Transverse colon (tissue), 4 donors: Measurements from ENCODE around the gene UACA. TPM values are rescaled to one million over a fixed set of nuclear protein-coding genes. Genes with fewer than 3 reads are reported as not detected.

ENCODE experiments used
- DNase-seq: peaks from one replicate; pipeline ENCODE4 v3.0.0-alpha.2; 2019
- H3K27ac ChIP-seq, 4 donors: fragments of 200-600 bp; sonication (generic); 2 replicates each; pipeline ENCODE4 v1.5.1; 2016 to 2018; ENCODE audit warnings: inconsistent platforms in 4 of 4
- H3K27me3 ChIP-seq: fragments of 200-600 bp; sonication (generic); 2 replicates; pipeline ENCODE4 v1.5.1; 2017; ENCODE audit warnings: inconsistent platforms
- H3K36me3 ChIP-seq, 4 donors: fragments of 200-600 bp; sonication (generic); 2 replicates each; pipeline ENCODE4 v1.5.1; 2017 to 2019; ENCODE audit warnings: inconsistent platforms in 4 of 4
- H3K4me1 ChIP-seq, 4 donors: fragments of 200-600 bp; sonication (generic); 2 replicates each; pipeline ENCODE4 v1.5.1; 2017 to 2020; ENCODE audit warnings: inconsistent platforms in 4 of 4
- H3K4me3 ChIP-seq, 4 donors: fragments of 200-600 bp; sonication (generic); 1 replicate in 1 of 4; 2 replicates in 3 of 4; pipeline versions ENCODE4 v1.5.1 to v1.6.1; 2017 to 2019; ENCODE audit warnings: inconsistent platforms in 4 of 4
- H3K9me3 ChIP-seq, 2 donors: fragments of 200-600 bp; sonication (generic); 2 replicates each; pipeline ENCODE4 v1.5.1; 2017 to 2019; ENCODE audit warnings: inconsistent platforms in 2 of 2
- EP300 ChIP-seq: sonication (generic); formaldehyde crosslinking; IDR thresholded peaks from one replicate; pipeline ENCODE4 v1.6.1; 2017; ENCODE audit warnings: antibody characterized with exemption, low read depth
- POLR2A ChIP-seq: fragments of 450-650 bp; IDR thresholded peaks from one replicate; pipeline ENCODE4 v1.6.1; 2016; ENCODE audit warnings: antibody characterized with exemption, mild to moderate bottlenecking, moderate library complexity
- POLR2AphosphoS5 ChIP-seq, 3 donors: sonication (generic); formaldehyde crosslinking; IDR thresholded peaks; one replicate each; pipeline ENCODE4 v1.6.1; 2016; ENCODE audit warnings: antibody characterized with exemption in 3 of 3
- WGBS, 2 donors: methylation state at CpG; one replicate each; pipeline ENCODE4 v1.1.5; 2018; ENCODE audit warnings: low coverage in 1 of 2; 5-methylcytosine and 5-hydroxymethylcytosine counted together
- in situ Hi-C, 4 donors: fragments of 200-750 bp; cut with MboI; loops; one replicate each; pipeline versions ENCODE4 v1.15.0 to v1.15.1; 2017; ENCODE audit warnings: low sequenced_read_pairs in 3 of 4, low pct_ligation_motif_present in 1 of 4, low pct_unique_long_range_greater_than_20kb in 1 of 4
- intact Hi-C: fragments of 100-400 bp; cut with DNase I; formaldehyde crosslinking; loops from one replicate; pipeline ENCODE4 v1.15.1; 2023; ENCODE audit warnings: low total_unique reads
- total RNA-seq, 4 donors: library from RNA; depleted of rRNA; stranded (reverse); fragments of >200 nt; gene quantifications; one replicate each; pipeline ENCODE4 v1.1.0, GENCODE V29; 2016
- TF ChIP-seq, protein P1 (sequence below), 5 experiments: fragments of 200-600 bp in 3 of 5; fragments of 450-650 bp in 2 of 5; sonication (generic) in 3 of 5; IDR thresholded peaks; 1 replicate in 2 of 5; 2 replicates in 3 of 5; pipeline ENCODE4 v1.5.1; 2016 to 2017; ENCODE audit warnings: antibody characterized with exemption in 5 of 5, inconsistent platforms in 3 of 5, mild to moderate bottlenecking in 2 of 5, moderate library complexity in 1 of 5

UACA gene
- total RNA-seq, 4 donors from 2014 or later, result 19.5 to 90.5 (median 40.8) TPM

DNA sequence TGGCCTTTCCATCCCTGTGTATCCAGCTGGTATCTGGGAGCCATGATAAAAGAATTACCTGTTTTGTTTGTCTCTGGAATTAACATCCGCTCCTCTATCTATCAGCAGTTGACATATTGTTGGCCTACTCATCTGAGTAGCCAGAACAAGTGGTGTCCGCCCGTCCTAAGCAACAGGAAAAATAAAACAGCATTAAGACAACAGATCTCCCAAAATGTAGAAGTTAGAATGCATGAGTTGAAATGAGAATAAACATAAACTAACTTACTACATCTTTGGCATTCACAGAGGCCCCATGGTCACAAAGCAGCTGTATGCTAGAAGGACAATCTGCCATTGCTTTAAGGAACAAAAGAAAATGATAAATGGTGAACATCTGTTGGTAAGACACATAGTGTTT lies 75.9 kb downstream of the UACA start:
- 87 to 95% methylated on average over 3 of the region's 3 CpGs for WGBS, 2 donors
- H3K4me1 ChIP-seq, result no peaks in the 10 kb centered on the region
- no peak overlapping the region for H3K4me3 ChIP-seq
- in situ Hi-C loops, result loop anchor here in 1 of 4 donors (10.0 kb wide), 1 partner anchor 127 kb away; no protein-coding TSS in a partner anchor
- H3K27ac ChIP-seq, result no peak overlapping the region
- H3K9me3 ChIP-seq, result no peaks in the 10 kb centered on the region
- H3K27me3 ChIP-seq, result no peaks in the 10 kb centered on the region
- peaks cover 0 to 16% (median 0%) of the 10 kb centered on the region in 4 donors for H3K36me3 ChIP-seq
- TF ChIP-seq POLR2A (no peak), POLR2AphosphoS5 (IDR thresholded peaks at IDR 0.05) (no peak), EP300 (no peak)
- TF ChIP-seq, protein P1, sequence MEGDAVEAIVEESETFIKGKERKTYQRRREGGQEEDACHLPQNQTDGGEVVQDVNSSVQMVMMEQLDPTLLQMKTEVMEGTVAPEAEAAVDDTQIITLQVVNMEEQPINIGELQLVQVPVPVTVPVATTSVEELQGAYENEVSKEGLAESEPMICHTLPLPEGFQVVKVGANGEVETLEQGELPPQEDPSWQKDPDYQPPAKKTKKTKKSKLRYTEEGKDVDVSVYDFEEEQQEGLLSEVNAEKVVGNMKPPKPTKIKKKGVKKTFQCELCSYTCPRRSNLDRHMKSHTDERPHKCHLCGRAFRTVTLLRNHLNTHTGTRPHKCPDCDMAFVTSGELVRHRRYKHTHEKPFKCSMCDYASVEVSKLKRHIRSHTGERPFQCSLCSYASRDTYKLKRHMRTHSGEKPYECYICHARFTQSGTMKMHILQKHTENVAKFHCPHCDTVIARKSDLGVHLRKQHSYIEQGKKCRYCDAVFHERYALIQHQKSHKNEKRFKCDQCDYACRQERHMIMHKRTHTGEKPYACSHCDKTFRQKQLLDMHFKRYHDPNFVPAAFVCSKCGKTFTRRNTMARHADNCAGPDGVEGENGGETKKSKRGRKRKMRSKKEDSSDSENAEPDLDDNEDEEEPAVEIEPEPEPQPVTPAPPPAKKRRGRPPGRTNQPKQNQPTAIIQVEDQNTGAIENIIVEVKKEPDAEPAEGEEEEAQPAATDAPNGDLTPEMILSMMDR (IDR thresholded peaks at IDR 0.05), result no peak
- no peak for DNase-seq
- intact Hi-C loops, result no loop called here

DNA sequence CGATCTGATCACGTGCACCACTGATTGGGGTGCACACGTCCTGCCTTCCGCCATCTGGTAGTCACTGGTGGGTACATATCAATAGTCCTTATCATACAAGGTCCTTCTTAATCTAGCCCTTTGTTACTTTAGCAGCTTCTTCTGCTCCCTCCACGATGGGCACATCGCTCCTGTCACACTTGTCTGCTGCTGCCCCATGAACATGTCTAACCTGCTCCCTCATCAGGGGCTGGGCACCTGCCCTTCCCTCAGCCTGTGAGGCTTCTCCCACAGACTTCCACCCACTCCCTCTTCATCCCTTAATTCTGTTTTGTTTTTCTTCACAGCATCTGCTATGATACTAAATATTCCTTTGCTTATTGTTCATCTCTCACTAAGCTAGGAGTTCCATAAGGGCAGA lies 82.5 kb downstream of the UACA start:
- Histone ChIP-seq H3K27me3 (no peaks in the 10 kb centered on the region), H3K4me1 (peaks cover 0 to 6% (median 0%) of the 10 kb centered on the region in 4 donors), H3K9me3 (no peaks in the 10 kb centered on the region), H3K27ac (no peak overlapping the region), H3K36me3 (peaks cover 0 to 11% (median 6%) of the 10 kb centered on the region in 4 donors), H3K4me3 (no peak overlapping the region)
- TF ChIP-seq POLR2A (no peak), POLR2AphosphoS5 (IDR thresholded peaks at IDR 0.05) (no peak), EP300 (no peak)
- TF ChIP-seq, protein P1 (IDR thresholded peaks at IDR 0.05), result no peak
- WGBS, 2 donors, result 80 to 89% methylated on average over 6 of the region's 6 CpGs
- intact Hi-C loops (no loop called here), in situ Hi-C loops (loop anchor here in 1 of 4 donors (10.0 kb wide), 1 partner anchor 134 kb away; no protein-coding TSS in a partner anchor)
- DNase-seq, result no peak

DNA sequence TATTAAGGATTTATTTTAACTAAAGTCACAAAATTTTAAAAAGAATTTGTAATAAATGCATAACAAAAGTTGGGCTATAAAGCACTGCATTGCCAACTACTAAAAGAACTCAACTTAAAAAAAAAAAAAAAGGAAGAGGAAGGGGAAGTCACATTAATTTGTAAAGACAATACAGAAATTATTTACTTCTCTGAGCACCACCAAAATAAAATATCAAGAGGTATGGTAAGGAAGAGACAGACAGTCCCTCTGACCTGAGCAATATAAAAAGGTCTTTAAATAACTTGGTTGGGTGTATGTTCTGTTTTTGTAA lies 83.5 kb downstream of the UACA start:
- intact Hi-C loops, result loop anchor here (10.0 kb wide), 1 partner anchor 45 kb away; no protein-coding TSS in a partner anchor

DNA sequence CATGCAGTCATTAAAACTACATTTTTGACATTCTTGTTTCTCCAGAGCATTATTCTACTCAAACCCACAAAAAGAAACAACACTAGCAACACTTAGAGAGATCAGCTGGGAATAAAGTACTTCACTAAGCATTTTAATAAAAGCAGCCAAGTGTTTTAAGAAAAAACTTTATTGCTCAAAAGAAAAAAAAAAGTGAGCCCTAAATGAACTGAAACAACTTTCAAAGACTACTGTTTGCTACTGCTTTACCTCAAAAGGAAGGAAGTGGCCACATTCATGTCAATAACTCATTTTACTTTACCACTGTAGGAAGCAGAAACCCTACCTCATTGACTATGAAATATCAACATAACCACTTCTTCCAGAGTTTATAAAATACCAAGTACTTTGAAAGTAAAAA lies 91.3 kb downstream of the UACA start:
- intact Hi-C loops, result loop anchor here (5.0 to 10.0 kb wide), 2 partner anchors 53 to 140 kb away; no protein-coding TSS in a partner anchor
- Histone ChIP-seq H3K9me3 (no peaks in the 10 kb centered on the region), H3K27ac (no peak overlapping the region), H3K27me3 (no peaks in the 10 kb centered on the region), H3K4me3 (no peak overlapping the region), H3K36me3 (peaks cover 0 to 23% (median 7%) of the 10 kb centered on the region in 4 donors), H3K4me1 (peaks cover 0 to 22% (median 5%) of the 10 kb centered on the region in 4 donors)
- DNase-seq, result no peak
- in situ Hi-C loops, result loop anchor here in 2 of 4 donors (10.0 kb wide), 1 partner anchor 143 kb away; no protein-coding TSS in a partner anchor
- TF ChIP-seq, protein P1 (IDR thresholded peaks at IDR 0.05), result no peak
- TF ChIP-seq POLR2A (no peak), POLR2AphosphoS5 (IDR thresholded peaks at IDR 0.05) (no peak), EP300 (no peak)

More for the DNA sequence above, 83.5 kb downstream of the UACA start:
- Histone ChIP-seq H3K4me3 (no peak overlapping the region), H3K27me3 (no peaks in the 10 kb centered on the region), H3K36me3 (peaks cover 0 to 15% (median 6%) of the 10 kb centered on the region in 4 donors), H3K9me3 (no peaks in the 10 kb centered on the region), H3K4me1 (peaks cover 0 to 6% (median 0%) of the 10 kb centered on the region in 4 donors), H3K27ac (no peak overlapping the region)
- DNase-seq, result no peak
- TF ChIP-seq POLR2AphosphoS5 (IDR thresholded peaks at IDR 0.05), result no peak
- TF ChIP-seq, protein P1 (IDR thresholded peaks at IDR 0.05), result peak in 2 of 5 experiments; percentile 2 to 16
- in situ Hi-C loops, result loop anchor here in 3 of 4 donors (10.0 kb wide), 1 partner anchor 135 kb away; no protein-coding TSS in a partner anchor
